Parathyroid adenoma (tissue), 2 donors: ENCODE results near the gene ETV6.

Experiments used
- H2AFZ ChIP-seq: fragments of 300-600 bp; sonication (generic); one replicate; pipeline ENCODE4 v1.7.0; 2017; ENCODE audit warnings: antibody characterized with exemption, mild to moderate bottlenecking
- H3K27ac ChIP-seq: fragments of 300-600 bp; sonication (generic); one replicate; pipeline ENCODE4 v1.7.0; 2017
- H3K27me3 ChIP-seq: fragments of 300-600 bp; sonication (generic); one replicate; pipeline ENCODE4 v1.7.0; 2017; ENCODE audit warnings: low read length; ENCODE audit not compliant: control insufficient read depth, insufficient read depth
- H3K36me3 ChIP-seq: fragments of 300-600 bp; sonication (generic); one replicate; pipeline ENCODE4 v1.7.0; 2017; ENCODE audit warnings: low read length; ENCODE audit not compliant: control insufficient read depth, insufficient read depth
- H3K4me1 ChIP-seq: fragments of 300-600 bp; sonication (generic); one replicate; pipeline ENCODE4 v1.7.0; 2017; ENCODE audit warnings: control low read depth
- H3K4me2 ChIP-seq: fragments of 300-600 bp; sonication (generic); one replicate; pipeline ENCODE4 v1.7.0; 2017; ENCODE audit warnings: low read length
- H3K4me3 ChIP-seq: fragments of 300-600 bp; sonication (generic); one replicate; pipeline ENCODE4 v1.7.0; 2017; ENCODE audit warnings: low read depth, low read length
- H3K79me2 ChIP-seq: fragments of 300-600 bp; sonication (generic); one replicate; pipeline ENCODE4 v1.7.0; 2017; ENCODE audit warnings: control low read depth
- H3K9ac ChIP-seq: fragments of 300-600 bp; sonication (generic); one replicate; pipeline ENCODE4 v1.7.0; 2017; ENCODE audit warnings: mild to moderate bottlenecking
- H3K9me3 ChIP-seq: fragments of 300-600 bp; sonication (generic); one replicate; pipeline ENCODE4 v1.7.0; 2017; ENCODE audit warnings: low read length; ENCODE audit not compliant: control insufficient read depth
- TF ChIP-seq, protein P1 (sequence below): fragments of 300-600 bp; sonication (generic); IDR thresholded peaks from one replicate; pipeline ENCODE4 v1.7.0; 2017; ENCODE audit warnings: antibody characterized with exemption, mild to moderate bottlenecking
- donor health status: primary hyperparathyroidism.

Gene ETV6

DNA sequence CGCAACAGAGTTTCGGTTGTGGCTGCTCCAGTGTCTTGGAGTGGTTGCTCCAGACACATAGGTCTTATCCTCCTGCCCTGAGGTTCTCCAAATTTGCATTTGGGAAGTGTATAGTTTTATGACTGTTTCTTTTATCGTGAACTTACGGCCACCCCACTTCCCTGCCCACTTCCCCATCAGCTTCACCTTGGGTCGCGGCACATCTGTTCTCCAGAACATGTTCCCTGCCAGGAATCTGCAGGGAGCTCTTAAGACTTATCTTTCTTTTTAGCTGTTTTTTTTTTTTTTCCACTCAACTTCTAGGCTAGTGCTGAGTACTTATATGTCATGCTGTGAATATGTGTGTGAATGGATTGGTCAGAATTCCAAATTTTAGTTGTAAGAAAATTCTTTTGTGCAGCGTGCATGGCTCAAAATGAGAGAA is 75.4 kb downstream of the ETV6 start:
- no peak overlapping the region for H2AFZ ChIP-seq
- H3K4me3 ChIP-seq, result no peak overlapping the region
- H3K4me1 ChIP-seq, result peaks cover 33% of the 10 kb centered on the region
- H3K27ac ChIP-seq, result no peak overlapping the region
- peaks cover 23% of the 10 kb centered on the region for H3K79me2 ChIP-seq
- TF ChIP-seq, protein P1, sequence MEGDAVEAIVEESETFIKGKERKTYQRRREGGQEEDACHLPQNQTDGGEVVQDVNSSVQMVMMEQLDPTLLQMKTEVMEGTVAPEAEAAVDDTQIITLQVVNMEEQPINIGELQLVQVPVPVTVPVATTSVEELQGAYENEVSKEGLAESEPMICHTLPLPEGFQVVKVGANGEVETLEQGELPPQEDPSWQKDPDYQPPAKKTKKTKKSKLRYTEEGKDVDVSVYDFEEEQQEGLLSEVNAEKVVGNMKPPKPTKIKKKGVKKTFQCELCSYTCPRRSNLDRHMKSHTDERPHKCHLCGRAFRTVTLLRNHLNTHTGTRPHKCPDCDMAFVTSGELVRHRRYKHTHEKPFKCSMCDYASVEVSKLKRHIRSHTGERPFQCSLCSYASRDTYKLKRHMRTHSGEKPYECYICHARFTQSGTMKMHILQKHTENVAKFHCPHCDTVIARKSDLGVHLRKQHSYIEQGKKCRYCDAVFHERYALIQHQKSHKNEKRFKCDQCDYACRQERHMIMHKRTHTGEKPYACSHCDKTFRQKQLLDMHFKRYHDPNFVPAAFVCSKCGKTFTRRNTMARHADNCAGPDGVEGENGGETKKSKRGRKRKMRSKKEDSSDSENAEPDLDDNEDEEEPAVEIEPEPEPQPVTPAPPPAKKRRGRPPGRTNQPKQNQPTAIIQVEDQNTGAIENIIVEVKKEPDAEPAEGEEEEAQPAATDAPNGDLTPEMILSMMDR, result no peak
- no peak overlapping the region for H3K9ac ChIP-seq
- H3K9me3 ChIP-seq, result no peaks in the 10 kb centered on the region
- no peak overlapping the region for H3K4me2 ChIP-seq
- H3K27me3 ChIP-seq, result no peaks in the 10 kb centered on the region
- H3K36me3 ChIP-seq, result no peaks in the 10 kb centered on the region

DNA sequence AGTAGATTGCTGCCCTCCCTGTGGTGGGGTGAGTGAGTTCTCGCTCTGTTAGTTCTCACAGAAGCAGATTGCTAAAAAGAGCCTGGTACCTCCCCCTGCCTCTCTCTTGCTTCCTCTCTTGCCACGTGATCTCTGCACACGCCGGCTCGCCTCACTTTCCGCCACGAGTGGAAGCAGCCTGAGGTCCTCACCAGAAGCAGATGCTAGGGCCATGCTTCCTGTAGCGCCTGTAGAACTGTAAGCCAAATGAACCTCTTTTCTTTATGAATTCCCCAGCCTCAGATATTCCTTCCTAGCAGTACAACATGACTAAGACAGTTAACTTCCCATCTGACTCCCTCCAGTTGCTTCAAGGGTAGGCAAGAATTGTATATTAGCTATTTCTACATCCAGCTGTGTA is 76.2 kb downstream of the ETV6 start:
- H3K4me2 ChIP-seq, result no peak overlapping the region
- H3K9ac ChIP-seq, result no peak overlapping the region
- H3K36me3 ChIP-seq, result no peaks in the 10 kb centered on the region
- H3K79me2 ChIP-seq, result peaks cover 19% of the 10 kb centered on the region
- no peak overlapping the region for H3K27ac ChIP-seq
- H2AFZ ChIP-seq, result no peak overlapping the region
- no peaks in the 10 kb centered on the region for H3K27me3 ChIP-seq
- H3K4me1 ChIP-seq, result peaks cover 39% of the 10 kb centered on the region
- TF ChIP-seq, protein P1, result no peak
- H3K4me3 ChIP-seq, result no peak overlapping the region
- H3K9me3 ChIP-seq, result no peaks in the 10 kb centered on the region

DNA sequence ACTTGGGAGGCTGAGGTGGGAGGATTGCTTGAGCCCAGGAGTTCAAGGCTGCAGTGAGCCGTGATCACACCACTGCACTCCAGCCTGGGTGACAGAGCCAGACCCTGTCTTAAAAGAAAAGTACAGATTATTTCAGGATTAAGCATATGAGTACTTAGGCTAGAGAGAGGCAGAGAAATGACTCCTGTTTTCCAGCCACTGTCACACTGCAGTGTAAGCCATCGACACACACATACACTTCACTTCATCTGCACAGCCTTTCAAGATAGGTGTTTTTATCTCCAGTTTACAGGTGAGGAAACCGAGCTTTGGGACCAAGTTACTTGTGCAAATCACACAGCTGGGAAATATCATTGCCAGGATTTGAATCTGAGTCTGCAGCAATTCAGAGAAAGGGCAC is 77.2 kb downstream of the ETV6 start:
- Histone ChIP-seq H3K9ac (no peak overlapping the region), H3K27me3 (no peaks in the 10 kb centered on the region), H2AFZ (no peak overlapping the region), H3K4me3 (no peak overlapping the region), H3K4me1 (peaks cover 43% of the 10 kb centered on the region), H3K27ac (no peak overlapping the region), H3K9me3 (no peaks in the 10 kb centered on the region), H3K36me3 (no peaks in the 10 kb centered on the region), H3K79me2 (peaks cover 19% of the 10 kb centered on the region), H3K4me2 (no peak overlapping the region)
- TF ChIP-seq, protein P1, result no peak

DNA sequence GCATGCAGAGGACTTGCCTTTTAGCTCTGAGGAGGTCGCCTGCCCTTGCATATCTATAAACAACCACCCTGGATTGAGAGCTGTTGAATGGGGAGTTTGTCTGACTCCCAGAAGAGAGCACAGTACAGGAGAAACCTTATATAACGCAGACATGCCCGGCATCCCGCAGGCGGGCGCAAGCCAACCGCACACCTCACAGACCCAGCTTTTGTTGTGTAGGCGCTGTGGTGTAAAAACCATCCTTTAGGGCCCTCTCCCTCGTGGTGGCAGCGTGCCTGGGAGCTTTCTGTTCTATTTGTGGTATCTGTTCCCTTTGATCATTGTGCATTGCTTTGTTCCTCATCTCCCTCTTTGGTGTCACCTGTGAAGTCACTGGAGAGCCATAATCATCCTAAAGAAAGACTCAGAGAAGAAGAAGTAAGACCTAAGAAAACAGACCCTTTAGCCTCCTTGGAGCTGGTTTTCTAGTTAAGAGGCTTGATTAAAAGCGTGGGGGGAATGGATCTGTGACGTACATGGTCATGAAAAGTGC is 77.7 kb downstream of the ETV6 start:
- H3K9me3 ChIP-seq, result no peaks in the 10 kb centered on the region
- H3K27ac ChIP-seq, result no peak overlapping the region
- no peaks in the 10 kb centered on the region for H3K36me3 ChIP-seq
- TF ChIP-seq, protein P1, result no peak
- no peak overlapping the region for H3K4me2 ChIP-seq
- no peaks in the 10 kb centered on the region for H3K27me3 ChIP-seq
- no peak overlapping the region for H3K4me3 ChIP-seq
- no peak overlapping the region for H3K9ac ChIP-seq
- peaks cover 19% of the 10 kb centered on the region for H3K79me2 ChIP-seq
- peaks cover 49% of the 10 kb centered on the region for H3K4me1 ChIP-seq
- H2AFZ ChIP-seq, result no peak overlapping the region

DNA sequence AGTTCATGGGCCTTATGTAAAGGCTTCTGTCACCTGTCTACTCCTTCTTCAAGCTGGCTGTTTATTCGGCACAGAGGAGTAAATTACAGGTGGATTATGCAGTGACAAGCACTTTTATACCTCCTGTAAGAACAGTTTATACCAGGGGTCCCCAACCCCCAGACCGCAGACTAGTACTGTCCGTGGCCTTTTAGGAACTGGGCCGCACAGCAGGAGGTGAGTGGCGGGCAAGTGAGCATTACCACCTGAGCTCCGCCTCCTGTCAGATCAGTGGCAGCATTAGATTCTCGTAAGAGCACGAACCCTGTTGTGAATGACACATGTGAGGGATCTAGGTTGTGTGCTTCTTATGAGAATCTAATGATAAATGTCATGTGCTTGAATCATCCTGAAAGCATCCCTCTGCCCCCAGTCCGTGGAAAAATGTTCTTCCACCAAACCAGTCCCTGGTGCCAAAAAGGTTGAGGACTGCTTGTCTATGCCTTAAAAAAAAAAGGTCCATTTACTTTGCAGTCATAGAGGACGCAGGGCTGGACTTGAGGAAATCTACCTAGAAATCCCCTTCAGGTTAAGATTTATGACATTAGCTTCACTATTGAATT is 78.8 kb downstream of the ETV6 start:
- no peak overlapping the region for H3K27ac ChIP-seq
- TF ChIP-seq, protein P1, result no peak
- H3K36me3 ChIP-seq, result no peaks in the 10 kb centered on the region
- no peak overlapping the region for H2AFZ ChIP-seq
- no peak overlapping the region for H3K4me2 ChIP-seq
- H3K27me3 ChIP-seq, result no peaks in the 10 kb centered on the region
- H3K9me3 ChIP-seq, result no peaks in the 10 kb centered on the region
- H3K4me3 ChIP-seq, result no peak overlapping the region
- peaks cover 50% of the 10 kb centered on the region for H3K4me1 ChIP-seq
- no peak overlapping the region for H3K9ac ChIP-seq
- H3K79me2 ChIP-seq, result peaks cover 19% of the 10 kb centered on the region
